DMS 273 treated with DMSO at 0.1 percent for 48 hours (cell line): ENCODE results near the gene IARS2.
"Not testable (repeated sequence)": the region's sequence is repeated elsewhere in the genome, so short reads cannot be mapped to it uniquely, and the experiment has no call there.

Source experiments
- DNase-seq: peaks from one replicate; lab custom pipeline; 2025; lab: John Stamatoyannopoulos, UW

The IARS2 gene

GRCh38 chr1:220164517-220164916, 70.6 kb downstream of the IARS2 start:
- no peak for DNase-seq

- DNase-seq = no peak
These were observed 72.9 kb downstream of the IARS2 start for GRCh38 chr1:220166853-220167252.

- DNase-seq = not testable (repeated sequence)
These were observed 76.0 kb downstream of the IARS2 start for GRCh38 chr1:220169887-220170286.

GRCh38 chr1:220170836-220171526, 77.0 kb downstream of the IARS2 start:
- no peak for DNase-seq

- DNase-seq = no peak
These were observed 82.6 kb downstream of the IARS2 start for GRCh38 chr1:220176540-220176939.

GRCh38 chr1:220182111-220182510, 88.2 kb downstream of the IARS2 start:
- DNase-seq = no peak

GRCh38 chr1:220182656-220183055, 88.7 kb downstream of the IARS2 start:
- no peak for DNase-seq

- no peak for DNase-seq
These were observed 90.6 kb downstream of the IARS2 start for GRCh38 chr1:220184506-220184905.

GRCh38 chr1:220186752-220187151, 92.8 kb downstream of the IARS2 start:
- no peak for DNase-seq

GRCh38 chr1:220188538-220188937, 94.6 kb downstream of the IARS2 start:
- no peak for DNase-seq

- DNase-seq = no peak
These were observed 95.9 kb downstream of the IARS2 start for GRCh38 chr1:220189750-220190347.

- DNase-seq = no peak
These were observed 101.8 kb downstream of the IARS2 start for GRCh38 chr1:220195701-220196100.
